Measurements from ENCODE around the gene CNTN3.

CNTN3 gene

DNA sequence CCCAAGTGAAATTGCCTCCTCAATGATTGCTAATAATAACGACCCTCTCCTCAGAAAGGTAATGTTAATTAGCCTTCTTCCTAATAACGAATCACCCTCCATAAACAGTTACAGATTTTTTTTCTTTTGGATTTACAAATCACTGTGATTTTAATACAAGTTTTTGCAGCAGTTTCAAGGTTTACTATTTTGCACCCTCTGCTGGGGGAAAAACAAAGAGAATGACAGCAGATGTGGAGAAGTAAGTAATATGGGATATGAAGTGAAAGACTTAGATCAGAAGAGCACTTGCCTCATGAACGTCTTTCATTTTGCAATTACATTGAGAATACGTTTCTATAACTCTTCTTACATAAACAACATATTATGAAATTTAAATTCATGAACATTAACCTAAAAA lies 16.1 kb upstream of the CNTN3 start:
- no peak for DNase-seq (ENCODE audit: low spot score)

DNA sequence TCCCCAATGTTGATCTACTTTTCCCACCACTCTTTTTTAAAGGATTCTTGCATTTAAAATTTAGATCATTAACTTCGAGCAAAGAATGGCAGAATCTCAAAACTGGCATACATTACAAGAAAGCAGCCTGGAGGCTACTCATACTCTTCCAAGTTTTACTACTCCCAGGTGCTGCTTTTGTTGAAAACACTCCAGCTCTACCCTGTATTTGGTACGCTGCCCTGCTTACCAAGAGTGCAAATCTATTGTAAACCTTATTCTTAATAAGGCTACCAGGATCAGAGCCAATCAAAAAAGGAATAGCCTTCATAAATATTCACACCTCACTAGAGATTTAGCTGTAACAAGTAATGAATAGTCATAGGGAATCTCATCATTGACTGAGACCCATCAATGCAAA lies 11.6 kb upstream of the CNTN3 start:
- no peak for DNase-seq (ENCODE audit: low spot score)
- Histone ChIP-seq H3K4me3 (no peak overlapping the region), H3K27ac (no peak overlapping the region)
- TF ChIP-seq, protein P1, sequence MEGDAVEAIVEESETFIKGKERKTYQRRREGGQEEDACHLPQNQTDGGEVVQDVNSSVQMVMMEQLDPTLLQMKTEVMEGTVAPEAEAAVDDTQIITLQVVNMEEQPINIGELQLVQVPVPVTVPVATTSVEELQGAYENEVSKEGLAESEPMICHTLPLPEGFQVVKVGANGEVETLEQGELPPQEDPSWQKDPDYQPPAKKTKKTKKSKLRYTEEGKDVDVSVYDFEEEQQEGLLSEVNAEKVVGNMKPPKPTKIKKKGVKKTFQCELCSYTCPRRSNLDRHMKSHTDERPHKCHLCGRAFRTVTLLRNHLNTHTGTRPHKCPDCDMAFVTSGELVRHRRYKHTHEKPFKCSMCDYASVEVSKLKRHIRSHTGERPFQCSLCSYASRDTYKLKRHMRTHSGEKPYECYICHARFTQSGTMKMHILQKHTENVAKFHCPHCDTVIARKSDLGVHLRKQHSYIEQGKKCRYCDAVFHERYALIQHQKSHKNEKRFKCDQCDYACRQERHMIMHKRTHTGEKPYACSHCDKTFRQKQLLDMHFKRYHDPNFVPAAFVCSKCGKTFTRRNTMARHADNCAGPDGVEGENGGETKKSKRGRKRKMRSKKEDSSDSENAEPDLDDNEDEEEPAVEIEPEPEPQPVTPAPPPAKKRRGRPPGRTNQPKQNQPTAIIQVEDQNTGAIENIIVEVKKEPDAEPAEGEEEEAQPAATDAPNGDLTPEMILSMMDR (IDR thresholded peaks at IDR 0.05) = no peak

More for the DNA sequence above, 16.1 kb upstream of the CNTN3 start:
- no peak overlapping the region for H3K4me3 ChIP-seq
- TF ChIP-seq, protein P1 (IDR thresholded peaks at IDR 0.05) = no peak
- no peak overlapping the region for H3K27ac ChIP-seq

DNA sequence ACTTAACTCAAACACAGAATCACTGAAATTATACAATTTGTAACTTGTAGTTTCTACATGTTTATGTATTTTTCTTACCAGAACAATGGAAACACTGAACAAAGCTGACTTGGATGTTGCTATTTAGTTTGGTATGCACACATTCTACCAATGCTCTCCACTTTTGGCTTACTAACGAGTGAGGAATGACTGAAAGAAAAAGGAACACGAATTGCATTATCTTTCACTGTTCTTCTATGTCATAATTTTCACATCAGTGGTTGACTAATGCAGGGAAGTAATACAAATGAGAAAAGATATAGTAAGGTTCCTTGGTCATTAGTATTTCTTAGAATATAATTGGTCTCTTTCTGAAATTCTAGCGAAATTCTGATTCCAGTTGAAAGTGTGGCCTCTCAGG lies 9.8 kb upstream of the CNTN3 start:
- H3K4me3 ChIP-seq = no peak overlapping the region
- H3K27ac ChIP-seq = no peak overlapping the region
- TF ChIP-seq, protein P1 (IDR thresholded peaks at IDR 0.05) = no peak
- DNase-seq (ENCODE audit: low spot score) = no peak

DNA sequence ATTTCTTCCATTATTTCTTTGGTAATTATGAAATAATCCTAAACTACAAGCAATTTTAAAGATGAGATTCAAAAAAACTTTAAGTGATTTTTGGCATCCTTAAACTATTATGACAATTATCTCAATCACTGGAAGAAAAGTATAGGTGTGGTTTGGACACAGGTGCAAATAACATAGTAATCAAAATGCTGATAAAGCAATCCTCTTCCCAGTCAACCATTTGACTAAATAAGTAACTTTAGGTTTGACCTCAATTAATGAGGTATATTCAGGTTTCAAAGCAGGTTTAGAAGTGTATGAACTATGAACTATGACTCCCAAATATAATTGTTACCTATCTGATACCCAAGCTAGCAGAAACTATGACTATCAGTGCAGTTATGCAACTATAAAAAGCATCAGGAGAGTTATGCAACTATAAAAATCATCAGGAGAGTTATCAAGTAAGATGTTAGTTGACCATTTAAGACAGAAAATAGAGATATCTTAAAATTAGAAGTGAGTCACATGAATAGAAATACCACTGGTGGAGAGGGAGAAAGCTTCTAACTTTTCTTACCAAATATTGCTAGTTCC lies 8.9 kb upstream of the CNTN3 start:
- no peak for DNase-seq (ENCODE audit: low spot score)
- TF ChIP-seq, protein P1 (IDR thresholded peaks at IDR 0.05) = no peak
- Histone ChIP-seq H3K27ac (no peak overlapping the region), H3K4me3 (no peak overlapping the region)

DNA sequence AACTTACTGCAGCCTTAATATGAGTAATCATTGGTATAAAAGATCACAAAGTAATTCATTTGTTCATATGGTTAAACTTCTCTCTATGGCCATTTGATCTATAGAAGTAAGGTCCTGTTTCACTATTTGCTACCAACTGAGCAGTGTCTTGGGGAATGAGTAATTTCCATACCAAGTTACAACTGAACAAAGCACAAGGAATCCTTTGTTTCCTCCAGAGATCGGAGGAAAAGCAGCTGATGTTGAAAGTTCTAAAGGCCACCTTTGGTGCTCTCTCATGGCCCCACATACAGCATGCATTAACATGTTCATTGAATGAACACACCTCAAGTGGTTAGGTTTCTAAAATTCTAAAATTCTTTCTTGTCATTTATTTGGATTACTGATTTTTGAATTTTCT lies 7.1 kb upstream of the CNTN3 start:
- no peak overlapping the region for H3K27ac ChIP-seq
- TF ChIP-seq, protein P1 (IDR thresholded peaks at IDR 0.05) = no peak
- no peak for DNase-seq (ENCODE audit: low spot score)

DNA sequence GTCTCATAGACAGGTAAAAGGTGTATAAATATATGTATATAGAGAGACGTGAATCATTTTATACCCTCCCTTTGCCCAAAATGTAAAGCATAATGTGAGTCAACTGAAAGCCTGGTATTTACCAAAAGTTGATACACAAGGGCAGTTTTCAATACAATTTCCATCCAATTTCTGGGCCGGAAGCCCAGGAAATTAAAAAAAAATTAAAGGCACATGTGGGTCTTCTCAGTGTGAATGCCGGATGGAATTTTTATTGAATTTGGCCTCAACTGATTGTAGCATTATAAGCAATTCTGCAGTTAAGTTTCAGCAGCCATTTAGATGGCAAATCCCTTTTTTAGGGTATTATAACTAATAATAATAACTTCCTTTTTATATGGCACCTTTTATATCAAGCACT lies 3.3 kb upstream of the CNTN3 start:
- DNase-seq (ENCODE audit: low spot score) = no peak
- Histone ChIP-seq H3K4me3 (no peak overlapping the region), H3K27ac (no peak overlapping the region)
- TF ChIP-seq, protein P1 (IDR thresholded peaks at IDR 0.05) = no peak

More for the DNA sequence above, 7.1 kb upstream of the CNTN3 start:
- no peak overlapping the region for H3K4me3 ChIP-seq

DNA sequence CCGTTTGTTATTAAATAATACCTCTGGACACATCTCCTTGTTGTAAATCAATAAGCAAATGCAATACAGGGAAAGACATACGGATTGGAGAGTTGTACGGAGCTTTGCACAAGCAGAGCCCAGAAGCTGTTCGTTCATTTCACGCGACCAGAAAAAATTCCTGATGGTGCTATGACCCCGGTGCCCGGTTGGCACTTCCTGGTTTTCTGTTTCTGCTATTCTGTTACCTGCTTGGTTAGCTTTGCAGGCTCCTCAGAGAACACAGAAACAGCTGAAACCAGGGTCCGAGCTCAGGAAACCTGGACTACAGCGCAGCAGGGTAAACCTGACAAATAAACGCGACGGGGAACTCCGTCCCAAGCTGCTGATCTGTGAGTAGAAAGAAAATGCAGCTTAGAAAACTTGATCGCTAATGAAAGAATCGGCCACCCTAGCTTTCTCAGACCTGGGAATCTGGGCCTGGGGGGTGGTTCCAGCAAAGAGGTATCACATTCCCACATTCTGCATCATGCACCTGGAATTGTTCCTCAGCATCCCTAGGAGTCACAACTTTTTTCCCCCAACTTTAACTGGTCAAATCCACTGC lies 845 bp downstream of the CNTN3 start:
- TF ChIP-seq, protein P1 (IDR thresholded peaks at IDR 0.05) = no peak
- Histone ChIP-seq H3K27ac (no peak overlapping the region), H3K4me3 (peak overlapping the region; percentile 65)
- DNase-seq (ENCODE audit: low spot score) = no peak

Measured in coronary artery (tissue), 2 donors.